Progenitor cell of endocrine pancreas (in vitro differentiated cells): ENCODE results near the gene EEF2K. TPM values are rescaled to one million over a fixed set of nuclear protein-coding genes. Genes with fewer than 3 reads are reported as not detected.

Experiments used
- DNase-seq: peaks from one replicate; pipeline ENCODE4 v3.0.0; 2021; ENCODE audit warnings: low spot score; ENCODE audit not compliant: unreplicated experiment
- H3K27ac Mint-ChIP-seq: 2 replicates; pipeline ENCODE4 v1.8.0; 2021; ENCODE audit warnings: mild to moderate bottlenecking, moderate library complexity, mixed read lengths
- H3K27me3 Mint-ChIP-seq: 2 replicates; pipeline ENCODE4 v1.8.0; 2021; ENCODE audit warnings: mixed read lengths
- H3K36me3 Mint-ChIP-seq: 2 replicates; pipeline ENCODE4 v1.8.0; 2022; ENCODE audit warnings: mixed read lengths; ENCODE audit not compliant: insufficient read depth
- H3K4me1 Mint-ChIP-seq: 2 replicates; pipeline ENCODE4 v1.8.0; 2021; ENCODE audit warnings: low read depth, mixed read lengths
- H3K4me3 Mint-ChIP-seq: 2 replicates; pipeline ENCODE4 v1.8.0; 2021; ENCODE audit warnings: low read depth, mild to moderate bottlenecking, moderate library complexity, mixed read lengths
- H3K9me3 Mint-ChIP-seq: 2 replicates; pipeline ENCODE4 v1.8.0; 2021; ENCODE audit warnings: low read depth, mixed read lengths
- total RNA-seq: library from RNA; stranded (reverse); gene quantifications from 2 replicates; pipeline ENCODE4 v1.2.1, GENCODE V29; 2021
- TF ChIP-seq, protein P1 (sequence below): fragments of 200-600 bp; sonication (generic); IDR thresholded peaks from one replicate; pipeline ENCODE4 v1.5.0; 2021; ENCODE audit warnings: antibody characterized with exemption, mild to moderate bottlenecking; ENCODE audit not compliant: unreplicated experiment

The EEF2K gene
- total RNA-seq, 1 donor from 2014 or later = 15.4 TPM

DNA sequence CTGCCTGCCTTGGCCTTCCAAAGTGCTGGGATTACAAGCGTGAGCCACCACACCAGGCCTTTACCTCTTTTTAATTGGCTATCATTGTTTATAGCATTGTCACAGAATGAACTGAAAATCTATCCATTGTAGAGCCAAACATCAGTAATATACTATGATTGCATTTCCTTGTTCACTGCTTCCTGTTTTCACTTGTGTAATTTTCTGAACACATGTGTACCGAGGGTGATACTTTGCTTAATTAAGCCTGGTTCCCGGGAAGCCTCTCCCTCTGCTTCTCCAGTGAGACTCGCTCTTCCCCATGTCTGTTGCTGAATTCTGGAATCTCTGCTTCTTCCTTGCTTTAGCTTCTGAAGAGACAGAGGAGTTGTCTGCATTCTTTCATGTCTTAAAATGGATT is 124.2 kb downstream of the EEF2K start:
- Mint-ChIP-seq H3K27ac (peak overlapping the region; percentile 59), H3K4me3 (no peak overlapping the region), H3K4me1 (no peaks in the 10 kb centered on the region), H3K36me3 (peaks cover 32% of the 10 kb centered on the region), H3K27me3 (no peaks in the 10 kb centered on the region), H3K9me3 (no peaks in the 10 kb centered on the region)
- DNase-seq = no peak
- TF ChIP-seq, protein P1, sequence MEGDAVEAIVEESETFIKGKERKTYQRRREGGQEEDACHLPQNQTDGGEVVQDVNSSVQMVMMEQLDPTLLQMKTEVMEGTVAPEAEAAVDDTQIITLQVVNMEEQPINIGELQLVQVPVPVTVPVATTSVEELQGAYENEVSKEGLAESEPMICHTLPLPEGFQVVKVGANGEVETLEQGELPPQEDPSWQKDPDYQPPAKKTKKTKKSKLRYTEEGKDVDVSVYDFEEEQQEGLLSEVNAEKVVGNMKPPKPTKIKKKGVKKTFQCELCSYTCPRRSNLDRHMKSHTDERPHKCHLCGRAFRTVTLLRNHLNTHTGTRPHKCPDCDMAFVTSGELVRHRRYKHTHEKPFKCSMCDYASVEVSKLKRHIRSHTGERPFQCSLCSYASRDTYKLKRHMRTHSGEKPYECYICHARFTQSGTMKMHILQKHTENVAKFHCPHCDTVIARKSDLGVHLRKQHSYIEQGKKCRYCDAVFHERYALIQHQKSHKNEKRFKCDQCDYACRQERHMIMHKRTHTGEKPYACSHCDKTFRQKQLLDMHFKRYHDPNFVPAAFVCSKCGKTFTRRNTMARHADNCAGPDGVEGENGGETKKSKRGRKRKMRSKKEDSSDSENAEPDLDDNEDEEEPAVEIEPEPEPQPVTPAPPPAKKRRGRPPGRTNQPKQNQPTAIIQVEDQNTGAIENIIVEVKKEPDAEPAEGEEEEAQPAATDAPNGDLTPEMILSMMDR = no peak

DNA sequence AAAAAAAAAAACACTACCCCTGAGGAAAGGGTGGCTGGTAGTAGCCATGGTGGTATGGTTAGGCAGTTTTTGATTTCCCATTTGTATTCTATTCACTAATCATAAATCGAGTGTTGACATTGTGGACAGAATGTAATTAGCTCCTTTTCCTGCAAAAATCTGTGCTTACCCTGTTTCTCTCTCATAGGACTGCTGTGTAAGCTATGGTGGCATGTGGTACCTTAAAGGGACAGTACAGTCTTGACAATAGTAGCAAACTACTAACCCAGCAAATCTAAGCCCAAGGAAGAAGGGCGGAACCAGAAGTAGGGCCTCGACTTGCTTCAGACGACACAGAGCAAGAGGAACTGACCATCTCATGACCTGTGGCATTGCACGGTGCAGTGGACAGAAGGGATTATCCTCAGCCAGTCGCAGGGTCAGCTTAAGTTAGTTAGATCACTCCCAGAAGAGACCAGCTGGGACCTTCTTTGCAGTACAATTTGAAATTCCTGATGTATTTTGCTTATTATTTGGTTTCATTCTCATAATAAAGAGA is 127.4 kb downstream of the EEF2K start:
- no peak overlapping the region for H3K4me3 Mint-ChIP-seq
- TF ChIP-seq, protein P1 = no peak
- H3K36me3 Mint-ChIP-seq = peaks cover 57% of the 10 kb centered on the region
- no peak overlapping the region for H3K27ac Mint-ChIP-seq
- H3K27me3 Mint-ChIP-seq = no peaks in the 10 kb centered on the region
- no peak for DNase-seq
- H3K9me3 Mint-ChIP-seq = peaks cover 22% of the 10 kb centered on the region
- no peaks in the 10 kb centered on the region for H3K4me1 Mint-ChIP-seq

DNA sequence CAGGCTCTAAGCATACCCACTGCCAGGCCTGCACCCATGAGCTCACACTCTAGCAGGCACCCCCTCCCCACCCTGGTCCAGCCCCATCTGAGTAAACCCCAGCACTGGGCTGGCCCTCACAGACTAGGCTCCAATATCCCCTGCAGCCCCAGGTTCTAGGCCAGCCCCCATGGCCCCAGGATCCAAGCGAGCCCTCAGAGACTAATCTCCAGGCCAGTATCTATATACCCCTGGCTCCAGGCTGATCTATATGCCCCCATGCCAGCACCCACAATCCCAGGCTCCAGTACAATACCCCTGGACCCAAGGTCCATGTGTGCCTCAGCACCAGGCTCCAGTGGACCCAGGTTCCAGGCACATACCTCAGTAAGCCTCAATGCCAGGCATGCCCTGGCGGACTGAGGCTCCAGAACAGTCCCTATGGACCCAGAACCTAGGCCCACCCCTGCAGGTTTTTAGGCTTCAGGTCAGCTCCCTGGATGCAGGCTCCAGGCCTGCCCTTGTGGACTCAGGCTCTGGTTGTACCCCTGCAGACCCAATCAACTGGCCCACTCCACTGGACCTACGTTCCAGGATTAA is 129.7 kb downstream of the EEF2K start:
- Mint-ChIP-seq H3K4me3 (no peak overlapping the region), H3K9me3 (peaks cover 35% of the 10 kb centered on the region), H3K27me3 (no peaks in the 10 kb centered on the region), H3K4me1 (no peaks in the 10 kb centered on the region), H3K36me3 (peaks cover 67% of the 10 kb centered on the region), H3K27ac (no peak overlapping the region)
- TF ChIP-seq, protein P1 = no peak
- DNase-seq = no peak

DNA sequence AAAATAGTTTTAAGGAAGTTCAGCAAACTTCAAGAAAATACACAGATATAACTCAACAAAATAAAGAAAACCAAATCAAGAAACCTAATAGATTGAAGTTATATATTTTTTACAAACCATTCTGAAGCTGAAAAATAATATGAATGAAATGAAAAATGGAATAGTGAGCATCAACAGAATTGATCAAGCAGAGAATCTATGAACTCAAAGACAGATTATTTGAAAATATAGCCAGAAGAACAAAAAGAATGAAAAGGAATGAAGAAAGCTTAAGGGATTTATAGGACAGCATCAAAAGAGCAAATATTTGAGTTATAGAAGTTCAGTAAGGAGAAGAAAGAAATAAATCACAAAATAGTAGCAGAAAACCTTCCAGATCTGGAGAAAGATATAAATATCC is 130.5 kb downstream of the EEF2K start:
- no peaks in the 10 kb centered on the region for H3K27me3 Mint-ChIP-seq
- TF ChIP-seq, protein P1 = no peak
- H3K36me3 Mint-ChIP-seq = peaks cover 71% of the 10 kb centered on the region
- no peak overlapping the region for H3K27ac Mint-ChIP-seq
- no peak overlapping the region for H3K4me3 Mint-ChIP-seq
- no peak for DNase-seq
- H3K9me3 Mint-ChIP-seq = peaks cover 38% of the 10 kb centered on the region
- H3K4me1 Mint-ChIP-seq = no peaks in the 10 kb centered on the region

DNA sequence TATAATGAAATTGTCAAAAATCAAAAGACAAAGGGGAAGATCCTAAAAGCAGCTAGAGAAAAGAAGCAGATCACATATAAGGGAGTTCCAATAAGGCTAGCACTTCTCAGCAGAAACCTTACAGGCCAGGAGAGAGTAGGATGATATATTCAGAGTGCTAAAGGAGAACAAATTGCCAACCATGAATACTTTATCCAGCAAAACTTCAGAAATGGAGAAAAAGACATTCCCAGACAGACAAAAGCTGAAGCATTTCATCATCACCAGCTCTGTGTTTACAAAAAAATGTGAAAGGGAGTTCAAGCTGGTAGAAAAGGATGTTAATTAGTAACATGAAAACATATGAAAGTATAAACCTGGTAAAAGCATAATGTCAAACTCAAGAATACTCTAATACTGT is 131.0 kb downstream of the EEF2K start:
- Mint-ChIP-seq H3K27me3 (no peaks in the 10 kb centered on the region), H3K4me3 (no peak overlapping the region), H3K36me3 (peaks cover 69% of the 10 kb centered on the region), H3K27ac (no peak overlapping the region), H3K4me1 (no peaks in the 10 kb centered on the region), H3K9me3 (peaks cover 38% of the 10 kb centered on the region)
- TF ChIP-seq, protein P1 = no peak
- no peak for DNase-seq
